WTC11 (cell line): ENCODE results near the gene UBXN6.

Experiments
- ETV6 ChIP-seq: sonication (generic); formaldehyde crosslinking; IDR thresholded peaks from 2 replicates; pipeline ENCODE4 v1.8.1; 2022; ENCODE audit warnings: mild to moderate bottlenecking, missing genetic modification reagents
- TF ChIP-seq, protein P1 (sequence below): fragments of 200-600 bp; IDR thresholded peaks from 2 replicates; pipeline ENCODE4 v1.8.0; 2022; ENCODE audit warnings: antibody characterized with exemption

DNA sequence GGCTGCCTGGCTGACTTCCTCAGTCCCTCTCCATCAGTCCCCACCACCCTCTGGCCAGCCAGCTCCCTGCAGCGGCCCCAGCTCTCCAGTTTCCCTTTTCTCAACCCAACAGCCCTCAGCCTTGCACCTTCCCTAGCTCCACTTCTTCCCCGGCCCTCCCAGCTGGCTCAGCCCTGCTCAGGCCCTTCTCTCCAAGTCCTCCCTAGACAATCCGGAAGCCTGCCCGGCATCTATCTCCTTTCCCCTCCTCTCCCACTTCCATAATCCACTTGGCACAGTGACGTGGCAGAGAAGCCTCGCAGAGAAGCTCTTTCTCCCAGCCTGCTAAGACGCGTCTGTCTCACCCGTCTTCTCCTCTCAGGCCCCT is 1.1 kb downstream of the UBXN6 start:
- TF ChIP-seq, protein P1, sequence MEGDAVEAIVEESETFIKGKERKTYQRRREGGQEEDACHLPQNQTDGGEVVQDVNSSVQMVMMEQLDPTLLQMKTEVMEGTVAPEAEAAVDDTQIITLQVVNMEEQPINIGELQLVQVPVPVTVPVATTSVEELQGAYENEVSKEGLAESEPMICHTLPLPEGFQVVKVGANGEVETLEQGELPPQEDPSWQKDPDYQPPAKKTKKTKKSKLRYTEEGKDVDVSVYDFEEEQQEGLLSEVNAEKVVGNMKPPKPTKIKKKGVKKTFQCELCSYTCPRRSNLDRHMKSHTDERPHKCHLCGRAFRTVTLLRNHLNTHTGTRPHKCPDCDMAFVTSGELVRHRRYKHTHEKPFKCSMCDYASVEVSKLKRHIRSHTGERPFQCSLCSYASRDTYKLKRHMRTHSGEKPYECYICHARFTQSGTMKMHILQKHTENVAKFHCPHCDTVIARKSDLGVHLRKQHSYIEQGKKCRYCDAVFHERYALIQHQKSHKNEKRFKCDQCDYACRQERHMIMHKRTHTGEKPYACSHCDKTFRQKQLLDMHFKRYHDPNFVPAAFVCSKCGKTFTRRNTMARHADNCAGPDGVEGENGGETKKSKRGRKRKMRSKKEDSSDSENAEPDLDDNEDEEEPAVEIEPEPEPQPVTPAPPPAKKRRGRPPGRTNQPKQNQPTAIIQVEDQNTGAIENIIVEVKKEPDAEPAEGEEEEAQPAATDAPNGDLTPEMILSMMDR: no peak
- TF ChIP-seq ETV6 (CRISPR knock-in tag): no peak
